SK-N-SH treated with all-trans-retinoic acid at 6 μM for 48 hours (cell line): Measurements from ENCODE around the gene LRBA.

Experiments
- ATAC-seq: fragments of 200-7000 bp; cut with Tn5 transposase; 3 replicates; pipeline ENCODE4 v1.9.1; 2020; ENCODE audit warnings: mild to moderate bottlenecking, moderate library complexity
- ARNTL ChIP-seq: fragments of 450-650 bp; formaldehyde crosslinking; IDR thresholded peaks from 2 replicates; pipeline ENCODE4 v1.5.0; 2020; ENCODE audit warnings: low read depth, mild to moderate bottlenecking, moderate library complexity, borderline replicate concordance
- BACH2 ChIP-seq: fragments of 250-450 bp; sonication (Bioruptor Pico); IDR thresholded peaks from 2 replicates; pipeline ENCODE4 v1.9.0; 2021; ENCODE audit warnings: mild to moderate bottlenecking, borderline replicate concordance
- CSDC2 ChIP-seq: fragments of 250-450 bp; sonication (Bioruptor Pico); IDR thresholded peaks from 2 replicates; pipeline ENCODE4 v1.5.0; 2020; ENCODE audit warnings: mild to moderate bottlenecking, moderate library complexity
- ESRRG ChIP-seq: fragments of 250-450 bp; sonication (Bioruptor Pico); IDR thresholded peaks from 2 replicates; pipeline ENCODE4 v1.6.1; 2021; ENCODE audit warnings: mild to moderate bottlenecking
- ISL1 ChIP-seq: fragments of 250-450 bp; sonication (Bioruptor Pico); IDR thresholded peaks from 2 replicates; pipeline ENCODE4 v2.1.2; 2022; ENCODE audit warnings: mild to moderate bottlenecking, moderate library complexity
- OSR1 ChIP-seq: fragments of 250-450 bp; sonication (Bioruptor Pico); IDR thresholded peaks from 2 replicates; pipeline ENCODE4 v1.8.0; 2022; ENCODE audit warnings: moderate library complexity, mild to moderate bottlenecking, inconsistent platforms
- RARB ChIP-seq: fragments of 250-450 bp; sonication (Bioruptor Pico); IDR thresholded peaks from 2 replicates; pipeline ENCODE4 v1.8.0; 2021; ENCODE audit warnings: mild to moderate bottlenecking, moderate library complexity
- SNAI2 ChIP-seq: fragments of 250-450 bp; sonication (Bioruptor Pico); IDR thresholded peaks from 2 replicates; pipeline ENCODE4 v1.5.0; 2020; ENCODE audit warnings: mild to moderate bottlenecking, moderate library complexity
- TCF4 ChIP-seq: fragments of 250-450 bp; sonication (Bioruptor Pico); IDR thresholded peaks from 2 replicates; pipeline ENCODE4 v1.8.0; 2021; ENCODE audit warnings: mild to moderate bottlenecking, moderate library complexity, borderline replicate concordance
- ZC3H10 ChIP-seq: fragments of 250-450 bp; sonication (Bioruptor Pico); IDR thresholded peaks from 2 replicates; pipeline ENCODE4 v1.5.1; 2021; ENCODE audit warnings: mild to moderate bottlenecking, moderate library complexity
- ZFP3 ChIP-seq: fragments of 250-450 bp; sonication (Bioruptor Pico); IDR thresholded peaks from 2 replicates; pipeline ENCODE4 v1.5.0; 2020; ENCODE audit warnings: mild to moderate bottlenecking, moderate library complexity
- ZFP30 ChIP-seq: fragments of 450-650 bp; formaldehyde crosslinking; IDR thresholded peaks from 2 replicates; pipeline ENCODE4 v1.5.0; 2022; ENCODE audit warnings: mild to moderate bottlenecking, moderate library complexity
- ZNF565 ChIP-seq: fragments of 450-650 bp; formaldehyde crosslinking; conservative IDR thresholded peaks from 2 replicates; pipeline ENCODE4 v1.5.0; 2020; ENCODE audit warnings: low read depth, mild to moderate bottlenecking, moderate library complexity
- ZNF70 ChIP-seq: fragments of 450-650 bp; formaldehyde crosslinking; IDR thresholded peaks from 2 replicates; pipeline ENCODE4 v1.5.0; 2020; ENCODE audit warnings: mild to moderate bottlenecking, moderate library complexity
- ZNF8 ChIP-seq: fragments of 450-650 bp; formaldehyde crosslinking; IDR thresholded peaks from 2 replicates; pipeline ENCODE4 v1.5.0; 2020; ENCODE audit warnings: mild to moderate bottlenecking, moderate library complexity
- TF ChIP-seq, protein P1 (sequence below): fragments of 250-450 bp; sonication (Bioruptor Pico); IDR thresholded peaks from 2 replicates; pipeline ENCODE4 v1.5.1; 2021; ENCODE audit warnings: mild to moderate bottlenecking, moderate library complexity
- TF ChIP-seq, protein P2 (sequence below): fragments of 250-450 bp; sonication (Bioruptor Pico); IDR thresholded peaks from 2 replicates; pipeline ENCODE4 v1.8.0; 2021; ENCODE audit warnings: low read depth, mild to moderate bottlenecking, moderate library complexity, borderline replicate concordance
- TF ChIP-seq, protein P3 (sequence below): fragments of 250-450 bp; sonication (Bioruptor Pico); IDR thresholded peaks from 2 replicates; pipeline ENCODE4 v1.8.0; 2020; ENCODE audit warnings: mild to moderate bottlenecking, moderate library complexity, borderline replicate concordance
- TF ChIP-seq, protein P4 (sequence below): fragments of 250-450 bp; sonication (Bioruptor Pico); IDR thresholded peaks from 2 replicates; pipeline ENCODE4 v1.5.1; 2020; ENCODE audit warnings: low read depth, mild to moderate bottlenecking, moderate library complexity

The LRBA gene

DNA sequence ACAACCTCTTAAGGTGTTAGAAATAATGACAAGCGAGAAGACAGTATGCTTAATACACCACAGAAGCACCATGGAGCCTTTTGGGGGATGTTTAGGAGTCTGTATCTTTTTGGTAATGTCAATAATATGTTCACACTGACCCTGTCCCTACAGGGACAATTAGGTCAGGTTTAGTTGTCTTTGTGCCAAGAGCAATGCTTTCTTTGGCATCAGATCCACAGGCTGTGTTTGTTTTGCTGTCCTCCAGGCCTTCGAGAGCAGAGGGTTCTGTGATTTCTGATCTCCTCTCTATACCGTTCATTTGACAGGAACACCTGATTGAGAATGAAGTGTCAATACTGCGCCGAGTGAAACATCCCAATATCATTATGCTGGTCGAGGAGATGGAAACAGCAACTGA is 783.1 kb downstream of the LRBA start (continued):
- TF ChIP-seq, protein P1, sequence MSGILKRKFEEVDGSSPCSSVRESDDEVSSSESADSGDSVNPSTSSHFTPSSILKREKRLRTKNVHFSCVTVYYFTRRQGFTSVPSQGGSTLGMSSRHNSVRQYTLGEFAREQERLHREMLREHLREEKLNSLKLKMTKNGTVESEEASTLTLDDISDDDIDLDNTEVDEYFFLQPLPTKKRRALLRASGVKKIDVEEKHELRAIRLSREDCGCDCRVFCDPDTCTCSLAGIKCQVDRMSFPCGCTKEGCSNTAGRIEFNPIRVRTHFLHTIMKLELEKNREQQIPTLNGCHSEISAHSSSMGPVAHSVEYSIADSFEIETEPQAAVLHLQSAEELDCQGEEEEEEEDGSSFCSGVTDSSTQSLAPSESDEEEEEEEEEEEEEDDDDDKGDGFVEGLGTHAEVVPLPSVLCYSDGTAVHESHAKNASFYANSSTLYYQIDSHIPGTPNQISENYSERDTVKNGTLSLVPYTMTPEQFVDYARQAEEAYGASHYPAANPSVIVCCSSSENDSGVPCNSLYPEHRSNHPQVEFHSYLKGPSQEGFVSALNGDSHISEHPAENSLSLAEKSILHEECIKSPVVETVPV (CRISPR knock-in tag): no peak

DNA sequence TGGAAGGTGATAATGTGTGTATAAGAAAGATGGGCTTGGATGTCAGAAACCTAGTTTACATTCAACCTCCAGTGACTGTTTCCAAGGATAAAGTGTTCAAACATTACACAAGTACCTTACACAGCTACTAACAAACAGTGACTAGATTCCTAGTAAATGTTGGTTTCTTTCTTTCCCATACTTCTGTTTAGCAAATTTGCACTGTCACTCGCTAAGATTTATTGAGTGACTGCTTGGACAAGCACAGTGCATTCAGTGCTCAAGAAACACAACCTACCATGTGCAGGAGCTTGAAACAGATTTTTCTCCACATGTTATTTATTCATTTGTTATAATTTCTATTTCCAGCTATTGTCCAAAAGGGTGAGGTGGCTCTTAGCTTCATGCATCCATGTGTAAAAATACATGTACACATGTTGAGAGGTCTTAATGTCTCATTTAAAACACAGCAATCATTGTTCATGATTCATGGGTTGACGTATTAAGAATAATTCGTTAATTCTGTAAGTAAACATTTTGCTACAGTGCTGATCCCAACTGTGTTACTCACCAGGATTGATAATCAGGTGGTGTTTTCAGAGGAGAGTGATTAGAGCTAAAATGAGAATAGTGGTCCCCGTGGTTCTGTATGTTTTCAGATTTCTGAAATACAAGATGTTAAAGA is 783.8 kb downstream of the LRBA start:
- TF ChIP-seq ZNF8 (CRISPR knock-in tag) (no peak), ZNF565 (no peak), ZC3H10 (CRISPR knock-in tag) (no peak), CSDC2 (CRISPR knock-in tag) (no peak), OSR1 (no peak), ZFP30 (CRISPR knock-in tag) (no peak), ARNTL (no peak)
- TF ChIP-seq, protein P2, sequence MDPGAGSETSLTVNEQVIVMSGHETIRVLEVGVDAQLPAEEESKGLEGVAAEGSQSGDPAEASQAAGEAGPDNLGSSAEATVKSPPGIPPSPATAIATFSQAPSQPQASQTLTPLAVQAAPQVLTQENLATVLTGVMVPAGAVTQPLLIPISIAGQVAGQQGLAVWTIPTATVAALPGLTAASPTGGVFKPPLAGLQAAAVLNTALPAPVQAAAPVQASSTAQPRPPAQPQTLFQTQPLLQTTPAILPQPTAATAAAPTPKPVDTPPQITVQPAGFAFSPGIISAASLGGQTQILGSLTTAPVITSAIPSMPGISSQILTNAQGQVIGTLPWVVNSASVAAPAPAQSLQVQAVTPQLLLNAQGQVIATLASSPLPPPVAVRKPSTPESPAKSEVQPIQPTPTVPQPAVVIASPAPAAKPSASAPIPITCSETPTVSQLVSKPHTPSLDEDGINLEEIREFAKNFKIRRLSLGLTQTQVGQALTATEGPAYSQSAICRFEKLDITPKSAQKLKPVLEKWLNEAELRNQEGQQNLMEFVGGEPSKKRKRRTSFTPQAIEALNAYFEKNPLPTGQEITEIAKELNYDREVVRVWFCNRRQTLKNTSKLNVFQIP (CRISPR knock-in tag): no peak
- TF ChIP-seq, protein P3, sequence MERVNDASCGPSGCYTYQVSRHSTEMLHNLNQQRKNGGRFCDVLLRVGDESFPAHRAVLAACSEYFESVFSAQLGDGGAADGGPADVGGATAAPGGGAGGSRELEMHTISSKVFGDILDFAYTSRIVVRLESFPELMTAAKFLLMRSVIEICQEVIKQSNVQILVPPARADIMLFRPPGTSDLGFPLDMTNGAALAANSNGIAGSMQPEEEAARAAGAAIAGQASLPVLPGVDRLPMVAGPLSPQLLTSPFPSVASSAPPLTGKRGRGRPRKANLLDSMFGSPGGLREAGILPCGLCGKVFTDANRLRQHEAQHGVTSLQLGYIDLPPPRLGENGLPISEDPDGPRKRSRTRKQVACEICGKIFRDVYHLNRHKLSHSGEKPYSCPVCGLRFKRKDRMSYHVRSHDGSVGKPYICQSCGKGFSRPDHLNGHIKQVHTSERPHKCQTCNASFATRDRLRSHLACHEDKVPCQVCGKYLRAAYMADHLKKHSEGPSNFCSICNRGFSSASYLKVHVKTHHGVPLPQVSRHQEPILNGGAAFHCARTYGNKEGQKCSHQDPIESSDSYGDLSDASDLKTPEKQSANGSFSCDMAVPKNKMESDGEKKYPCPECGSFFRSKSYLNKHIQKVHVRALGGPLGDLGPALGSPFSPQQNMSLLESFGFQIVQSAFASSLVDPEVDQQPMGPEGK (CRISPR knock-in tag): no peak
- TF ChIP-seq, protein P1 (CRISPR knock-in tag): no peak
- ATAC-seq: no peak

DNA sequence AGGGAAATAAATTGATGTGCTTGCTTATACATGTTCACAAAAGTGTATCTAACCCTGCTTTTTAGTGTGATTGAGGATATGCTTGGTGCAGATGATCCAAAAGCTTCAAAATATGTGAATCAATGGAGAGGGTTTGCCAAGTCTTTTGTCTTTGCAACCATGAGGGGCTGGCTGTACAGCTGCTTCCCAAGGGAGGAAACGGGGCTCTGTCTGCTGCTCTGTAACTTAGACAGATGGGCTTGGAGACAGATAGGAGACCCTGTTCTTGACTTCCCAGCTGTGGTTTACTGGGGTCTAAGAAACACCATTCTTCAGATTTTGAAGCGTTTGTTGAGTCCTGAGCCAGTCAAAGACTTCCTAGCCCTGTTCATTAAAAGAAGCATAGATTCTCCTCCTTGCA is 784.5 kb downstream of the LRBA start:
- ATAC-seq: no peak
- TF ChIP-seq BACH2 (no peak), RARB (CRISPR knock-in tag) (no peak), ZFP30 (CRISPR knock-in tag) (no peak), ZFP3 (CRISPR knock-in tag) (no peak), ESRRG (no peak; the same call in 1 of the 2 replicates), TCF4 (CRISPR knock-in tag) (no peak), ZNF70 (CRISPR knock-in tag) (no peak), ZC3H10 (CRISPR knock-in tag) (no peak), ARNTL (no peak), SNAI2 (CRISPR knock-in tag) (no peak)
- TF ChIP-seq, protein P4, sequence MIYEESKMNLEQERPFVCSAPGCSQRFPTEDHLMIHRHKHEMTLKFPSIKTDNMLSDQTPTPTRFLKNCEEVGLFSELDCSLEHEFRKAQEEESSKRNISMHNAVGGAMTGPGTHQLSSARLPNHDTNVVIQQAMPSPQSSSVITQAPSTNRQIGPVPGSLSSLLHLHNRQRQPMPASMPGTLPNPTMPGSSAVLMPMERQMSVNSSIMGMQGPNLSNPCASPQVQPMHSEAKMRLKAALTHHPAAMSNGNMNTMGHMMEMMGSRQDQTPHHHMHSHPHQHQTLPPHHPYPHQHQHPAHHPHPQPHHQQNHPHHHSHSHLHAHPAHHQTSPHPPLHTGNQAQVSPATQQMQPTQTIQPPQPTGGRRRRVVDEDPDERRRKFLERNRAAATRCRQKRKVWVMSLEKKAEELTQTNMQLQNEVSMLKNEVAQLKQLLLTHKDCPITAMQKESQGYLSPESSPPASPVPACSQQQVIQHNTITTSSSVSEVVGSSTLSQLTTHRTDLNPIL (CRISPR knock-in tag): no peak
- TF ChIP-seq, protein P2 (CRISPR knock-in tag): no peak

DNA sequence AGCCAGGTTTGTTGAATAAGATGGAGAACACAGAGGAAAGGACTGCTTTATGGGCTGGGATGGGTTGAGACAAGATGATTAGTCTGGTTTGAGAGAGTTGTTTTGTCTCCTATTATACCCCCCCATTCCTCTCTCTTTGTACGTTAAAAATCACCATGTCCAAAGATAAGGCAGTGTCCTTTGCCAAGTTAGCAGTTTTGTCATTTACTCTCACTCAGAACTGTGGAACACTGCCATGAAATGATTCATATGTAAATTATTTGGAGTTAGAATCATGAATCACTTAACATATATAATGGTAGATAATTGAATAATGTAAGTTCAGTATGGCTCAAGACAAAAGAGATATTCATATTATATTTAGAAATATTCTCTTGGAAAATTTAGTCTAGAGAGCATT is 785.6 kb downstream of the LRBA start:
- ATAC-seq: peak; percentile 38
- no peak for TF ChIP-seq CSDC2 (CRISPR knock-in tag)
- no peak for TF ChIP-seq ZNF8 (CRISPR knock-in tag)
- TF ChIP-seq ISL1 (CRISPR knock-in tag): peak; percentile 92
- TF ChIP-seq TCF4 (CRISPR knock-in tag): no peak
- TF ChIP-seq OSR1: no peak
- no peak for TF ChIP-seq ZFP30 (CRISPR knock-in tag)
- TF ChIP-seq, protein P4 (CRISPR knock-in tag): peak; percentile 61
